ENCODE data around the gene CHMP4B.
A peak's percentile ranks its signal among the peaks of the same experiment; 100 is the strongest.

The CHMP4B gene

DNA sequence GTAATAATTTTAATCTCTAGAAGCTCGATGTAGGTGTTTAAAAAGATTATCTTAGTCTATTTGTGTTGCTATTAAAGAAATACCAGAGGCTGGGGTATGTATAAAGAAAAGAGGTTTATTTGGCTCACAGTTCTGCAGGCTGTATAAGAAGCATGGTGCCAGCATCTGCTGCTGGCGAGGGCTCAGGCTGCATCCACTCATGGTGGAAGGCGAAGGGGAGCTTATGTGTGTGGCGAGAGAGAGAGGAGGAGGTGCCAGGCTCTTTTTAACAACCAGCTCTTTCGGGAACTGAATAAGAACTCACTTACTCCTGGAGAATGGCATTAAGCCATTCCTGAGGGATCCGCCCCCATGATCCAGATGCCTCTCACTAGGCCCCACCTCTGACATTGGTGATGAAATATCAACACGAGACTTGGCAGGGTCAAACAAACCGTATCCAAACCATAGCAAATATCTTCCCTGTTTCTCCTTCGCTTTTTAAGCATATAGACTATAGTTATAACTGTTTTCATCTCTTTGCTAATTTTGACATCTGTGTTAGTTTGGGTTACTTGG, 24.5 kb downstream of the CHMP4B start:
- H3K9me3 ChIP-seq (ENCODE audit: control insufficient read depth, insufficient read depth, low read length), result no peaks in the 10 kb centered on the region
- H3K4me1 ChIP-seq (ENCODE audit: control insufficient read depth, insufficient read depth, low read length), result peaks cover 9% of the 10 kb centered on the region
- no peaks in the 10 kb centered on the region for H3K36me3 ChIP-seq (ENCODE audit: control insufficient read depth, insufficient read depth, low read length)
- no peak overlapping the region for H3K9ac ChIP-seq (ENCODE audit: low read depth, low read length)
- H3K4me3 ChIP-seq (ENCODE audit: low read depth, low read length), result no peak overlapping the region
- H3K27me3 ChIP-seq (ENCODE audit: control insufficient read depth, insufficient read depth, low read length), result no peaks in the 10 kb centered on the region

DNA sequence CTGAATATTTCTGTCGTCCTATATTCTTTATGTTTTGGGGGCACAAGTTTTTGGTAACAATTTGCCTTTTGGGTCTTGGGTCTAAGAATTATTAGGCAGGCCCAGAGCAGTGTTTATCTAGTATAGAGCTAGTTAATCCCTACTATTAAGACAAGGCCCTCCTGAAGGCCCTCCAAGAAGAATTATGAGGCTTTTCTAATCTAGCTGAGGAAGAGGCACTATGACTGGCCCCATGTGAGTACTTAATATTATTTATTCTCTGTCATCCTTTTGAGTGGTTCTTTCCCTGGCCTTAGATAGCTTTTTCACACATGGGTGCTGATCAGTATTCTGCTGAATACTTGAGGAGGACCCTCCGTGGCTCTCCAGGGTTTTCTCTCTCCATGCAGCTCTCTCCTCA, 25.1 kb downstream of the CHMP4B start:
- no peaks in the 10 kb centered on the region for H3K36me3 ChIP-seq (ENCODE audit: control insufficient read depth, insufficient read depth, low read length)
- peaks cover 9% of the 10 kb centered on the region for H3K4me1 ChIP-seq (ENCODE audit: control insufficient read depth, insufficient read depth, low read length)
- no peak overlapping the region for H3K4me3 ChIP-seq (ENCODE audit: low read depth, low read length)
- no peak overlapping the region for H3K9ac ChIP-seq (ENCODE audit: low read depth, low read length)
- H3K9me3 ChIP-seq (ENCODE audit: control insufficient read depth, insufficient read depth, low read length), result no peaks in the 10 kb centered on the region
- H3K27me3 ChIP-seq (ENCODE audit: control insufficient read depth, insufficient read depth, low read length), result no peaks in the 10 kb centered on the region

DNA sequence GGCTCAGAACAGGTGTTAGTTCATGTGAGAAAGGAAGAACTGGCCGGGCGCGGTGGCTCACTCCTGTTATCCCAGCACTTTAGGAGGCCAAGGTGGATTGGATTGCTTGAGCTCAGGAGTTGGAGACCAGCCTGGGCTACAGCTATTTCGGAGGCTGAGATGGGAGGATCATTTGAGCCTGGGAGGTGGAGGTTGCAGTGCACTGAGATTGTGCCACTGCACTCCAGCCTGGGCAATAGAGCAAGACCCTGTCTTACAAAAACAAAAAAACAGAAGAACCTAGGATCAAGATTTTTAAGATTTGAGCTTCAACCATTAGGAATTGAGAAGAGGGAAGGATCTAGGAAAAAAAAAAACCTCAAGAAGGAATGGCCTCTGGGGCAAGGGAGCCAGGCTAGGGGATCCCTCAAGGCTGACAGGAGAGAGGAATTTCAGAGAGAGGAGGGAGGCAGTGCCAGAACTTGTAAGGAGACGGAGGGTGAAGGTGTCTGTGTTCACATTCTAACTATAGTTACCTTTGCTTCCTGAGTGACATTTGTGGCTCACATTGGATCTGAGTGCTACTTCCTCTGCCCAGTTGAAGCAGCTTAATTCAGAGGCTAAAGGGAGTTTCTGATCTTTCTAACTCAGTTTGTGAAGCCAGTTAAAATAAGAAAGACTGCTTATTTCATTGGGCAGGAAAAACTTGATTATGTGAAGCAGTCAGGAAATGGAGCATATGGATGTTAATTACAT, 26.1 kb downstream of the CHMP4B start:
- no peaks in the 10 kb centered on the region for H3K9me3 ChIP-seq (ENCODE audit: control insufficient read depth, insufficient read depth, low read length)
- no peak overlapping the region for H3K9ac ChIP-seq (ENCODE audit: low read depth, low read length)
- no peak overlapping the region for H3K4me3 ChIP-seq (ENCODE audit: low read depth, low read length)
- peaks cover 3% of the 10 kb centered on the region for H3K4me1 ChIP-seq (ENCODE audit: control insufficient read depth, insufficient read depth, low read length)
- no peaks in the 10 kb centered on the region for H3K27me3 ChIP-seq (ENCODE audit: control insufficient read depth, insufficient read depth, low read length)
- H3K36me3 ChIP-seq (ENCODE audit: control insufficient read depth, insufficient read depth, low read length), result no peaks in the 10 kb centered on the region

DNA sequence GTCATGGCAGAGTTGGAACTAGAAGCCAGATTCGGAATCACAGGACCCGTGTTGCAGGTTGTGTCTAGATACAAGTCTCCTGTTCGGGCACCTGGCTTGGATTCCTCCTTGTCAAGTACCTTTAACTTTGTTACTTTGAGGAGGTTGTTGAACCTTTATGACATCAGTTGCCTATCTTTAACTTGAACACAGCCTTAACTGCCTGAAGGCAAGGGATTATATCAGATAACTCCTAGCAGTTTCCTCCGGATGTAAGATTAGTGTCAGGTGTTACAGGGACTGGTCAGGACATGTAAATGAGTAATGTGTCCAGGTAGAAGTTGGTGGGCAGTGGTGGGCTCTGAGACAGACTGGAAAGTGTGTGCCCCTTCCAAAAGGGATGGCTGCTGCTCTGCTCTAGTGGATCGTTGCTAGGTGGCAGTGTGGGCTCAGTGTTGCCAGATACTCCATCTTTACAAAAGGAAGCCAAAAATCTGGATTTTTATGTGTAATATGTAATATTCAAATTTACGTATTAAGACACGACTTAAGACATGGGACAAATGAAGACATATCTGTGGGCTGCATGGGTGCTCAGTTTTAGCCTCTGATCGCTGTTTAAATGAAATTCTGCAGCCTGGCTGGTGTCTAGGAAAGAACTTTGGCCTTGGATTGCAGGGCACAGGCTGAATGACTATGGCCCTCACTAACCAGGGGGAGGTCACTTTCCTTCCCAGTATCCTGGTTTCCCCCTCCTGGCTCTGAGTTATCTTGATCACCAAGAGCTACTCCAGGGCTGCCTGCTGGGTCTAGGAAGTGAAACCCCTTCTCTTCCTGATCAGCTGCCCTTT, 27.1 kb downstream of the CHMP4B start:
- Histone ChIP-seq H3K27me3 (ENCODE audit: control insufficient read depth, insufficient read depth, low read length) (no peaks in the 10 kb centered on the region), H3K4me1 (ENCODE audit: control insufficient read depth, insufficient read depth, low read length) (peaks cover 3% of the 10 kb centered on the region), H3K4me3 (ENCODE audit: low read depth, low read length) (no peak overlapping the region), H3K9ac (ENCODE audit: low read depth, low read length) (peak overlapping the region; percentile 41), H3K9me3 (ENCODE audit: control insufficient read depth, insufficient read depth, low read length) (no peaks in the 10 kb centered on the region), H3K36me3 (ENCODE audit: control insufficient read depth, insufficient read depth, low read length) (no peaks in the 10 kb centered on the region)

DNA sequence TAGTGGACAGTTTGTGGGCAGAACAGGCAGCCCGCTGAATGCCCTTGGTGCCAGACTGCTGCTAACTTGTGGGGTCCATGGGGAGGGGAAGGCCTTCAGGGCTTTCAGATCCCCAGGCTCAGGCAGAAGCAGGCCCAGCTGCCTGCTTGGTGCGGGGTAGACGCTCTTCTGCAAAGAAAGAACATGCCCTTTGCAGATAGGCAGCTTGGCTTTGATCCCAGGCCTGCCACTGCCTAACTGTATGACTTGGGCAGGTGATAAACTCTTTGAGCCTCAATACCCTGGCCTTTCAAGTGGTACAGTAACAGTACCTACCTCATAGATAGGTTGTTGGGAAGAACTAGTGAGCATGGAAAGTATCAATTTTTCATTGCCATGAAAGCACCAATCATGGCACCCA, 28.4 kb downstream of the CHMP4B start:
- Histone ChIP-seq H3K4me3 (ENCODE audit: low read depth, low read length) (no peak overlapping the region), H3K9me3 (ENCODE audit: control insufficient read depth, insufficient read depth, low read length) (no peaks in the 10 kb centered on the region), H3K9ac (ENCODE audit: low read depth, low read length) (no peak overlapping the region), H3K27me3 (ENCODE audit: control insufficient read depth, insufficient read depth, low read length) (no peaks in the 10 kb centered on the region), H3K36me3 (ENCODE audit: control insufficient read depth, insufficient read depth, low read length) (no peaks in the 10 kb centered on the region), H3K4me1 (ENCODE audit: control insufficient read depth, insufficient read depth, low read length) (peaks cover 3% of the 10 kb centered on the region)

DNA sequence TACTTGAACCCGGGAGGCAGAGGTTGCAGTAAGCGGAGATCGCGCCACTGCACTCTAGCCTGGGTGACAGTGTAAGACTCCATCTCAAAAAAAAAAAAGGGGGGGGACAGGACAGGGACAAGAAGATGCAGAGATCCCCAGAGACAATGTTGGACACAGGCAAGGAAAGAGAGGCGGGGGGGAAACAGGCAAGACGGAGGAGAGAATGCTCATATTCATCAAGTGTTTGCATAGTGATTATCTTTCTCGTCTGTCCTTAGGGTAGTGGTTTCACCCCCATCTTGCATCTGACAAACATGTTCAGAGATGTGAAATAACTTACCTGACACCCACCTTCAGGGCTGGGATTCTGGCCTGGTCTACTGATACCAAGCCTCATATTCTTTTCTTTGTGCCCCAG, 29.0 kb downstream of the CHMP4B start:
- no peaks in the 10 kb centered on the region for H3K36me3 ChIP-seq (ENCODE audit: control insufficient read depth, insufficient read depth, low read length)
- no peak overlapping the region for H3K4me3 ChIP-seq (ENCODE audit: low read depth, low read length)
- H3K9ac ChIP-seq (ENCODE audit: low read depth, low read length), result no peak overlapping the region
- H3K9me3 ChIP-seq (ENCODE audit: control insufficient read depth, insufficient read depth, low read length), result no peaks in the 10 kb centered on the region
- H3K4me1 ChIP-seq (ENCODE audit: control insufficient read depth, insufficient read depth, low read length), result peaks cover 3% of the 10 kb centered on the region
- H3K27me3 ChIP-seq (ENCODE audit: control insufficient read depth, insufficient read depth, low read length), result no peaks in the 10 kb centered on the region

DNA sequence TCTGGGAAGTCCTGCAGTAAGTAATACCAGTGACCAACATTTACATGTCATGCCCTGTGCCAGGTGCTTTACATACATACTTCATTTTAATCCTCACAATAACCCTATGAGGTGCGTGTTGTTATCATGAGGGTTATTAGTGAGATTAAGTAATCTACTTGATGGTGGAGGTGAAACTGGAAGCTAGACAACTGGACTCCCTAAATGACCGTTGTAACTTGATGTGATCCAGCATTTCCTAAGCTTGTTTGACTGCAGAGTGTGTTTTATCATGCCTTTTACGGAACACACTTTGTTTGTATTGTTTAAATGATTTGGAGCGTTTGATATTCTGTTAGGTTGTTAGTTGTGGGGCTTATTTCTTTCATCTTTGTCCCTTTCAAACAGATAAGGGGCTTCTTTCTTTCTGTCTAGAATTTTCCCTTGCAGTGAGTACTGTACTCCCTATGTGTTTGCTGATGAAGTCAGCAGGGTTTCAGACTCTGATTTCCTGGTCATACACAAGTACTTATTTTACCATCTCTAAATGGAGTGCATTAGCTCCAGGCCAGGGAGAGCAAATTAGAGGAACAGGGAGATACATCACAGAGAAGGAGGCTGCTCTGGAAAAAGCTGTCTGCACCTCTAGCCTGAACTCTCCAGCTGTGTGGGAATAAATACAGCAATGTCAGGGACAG, 29.7 kb downstream of the CHMP4B start:
- no peaks in the 10 kb centered on the region for H3K27me3 ChIP-seq (ENCODE audit: control insufficient read depth, insufficient read depth, low read length)
- no peak overlapping the region for H3K4me3 ChIP-seq (ENCODE audit: low read depth, low read length)
- H3K36me3 ChIP-seq (ENCODE audit: control insufficient read depth, insufficient read depth, low read length), result no peaks in the 10 kb centered on the region
- no peak overlapping the region for H3K9ac ChIP-seq (ENCODE audit: low read depth, low read length)
- H3K4me1 ChIP-seq (ENCODE audit: control insufficient read depth, insufficient read depth, low read length), result peaks cover 4% of the 10 kb centered on the region
- no peaks in the 10 kb centered on the region for H3K9me3 ChIP-seq (ENCODE audit: control insufficient read depth, insufficient read depth, low read length)

DNA sequence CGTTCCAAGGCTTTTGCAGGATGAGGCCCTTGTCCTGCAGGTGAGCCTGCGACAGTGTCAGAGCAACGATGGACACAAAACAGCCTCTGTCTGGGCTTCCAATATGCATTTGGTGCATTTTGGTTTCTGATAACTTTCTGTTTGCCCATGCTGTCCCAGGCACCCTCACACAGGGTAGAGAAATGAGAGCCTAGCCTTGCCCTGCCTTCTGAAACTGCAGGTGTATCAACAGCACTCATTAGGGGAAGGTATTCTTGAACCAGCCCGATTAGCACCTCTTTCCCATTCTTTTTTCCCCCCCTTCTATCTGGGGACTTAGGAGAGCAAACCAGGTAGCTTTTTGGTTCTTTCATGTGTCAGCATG, 30.3 kb downstream of the CHMP4B start:
- H3K27me3 ChIP-seq (ENCODE audit: control insufficient read depth, insufficient read depth, low read length), result no peaks in the 10 kb centered on the region
- no peaks in the 10 kb centered on the region for H3K9me3 ChIP-seq (ENCODE audit: control insufficient read depth, insufficient read depth, low read length)
- H3K4me1 ChIP-seq (ENCODE audit: control insufficient read depth, insufficient read depth, low read length), result peaks cover 9% of the 10 kb centered on the region
- H3K4me3 ChIP-seq (ENCODE audit: low read depth, low read length), result no peak overlapping the region
- H3K36me3 ChIP-seq (ENCODE audit: control insufficient read depth, insufficient read depth, low read length), result no peaks in the 10 kb centered on the region
- no peak overlapping the region for H3K9ac ChIP-seq (ENCODE audit: low read depth, low read length)

DNA sequence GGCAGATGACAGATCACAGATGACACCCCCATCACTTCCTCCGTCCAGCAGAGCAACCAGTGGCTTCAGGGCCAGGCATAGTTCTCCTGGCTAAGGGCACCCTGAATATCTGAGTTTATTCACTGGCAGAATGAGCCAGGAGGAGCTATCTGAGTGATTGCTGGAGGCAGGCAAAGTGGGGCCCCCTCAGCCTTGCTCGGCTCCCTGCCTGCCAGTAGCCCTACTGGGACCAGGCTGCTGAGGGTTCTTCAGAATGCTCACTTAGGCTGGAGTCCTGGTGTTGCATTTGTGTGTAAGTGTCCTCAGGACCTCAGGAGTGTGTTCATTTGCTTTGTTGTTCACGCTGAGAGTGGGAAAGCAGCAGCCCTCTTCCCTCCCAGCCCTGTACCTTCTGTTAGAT, 31.2 kb downstream of the CHMP4B start:
- Histone ChIP-seq H3K4me1 (ENCODE audit: control insufficient read depth, insufficient read depth, low read length) (peaks cover 14% of the 10 kb centered on the region), H3K4me3 (ENCODE audit: low read depth, low read length) (no peak overlapping the region), H3K9ac (ENCODE audit: low read depth, low read length) (no peak overlapping the region)

DNA sequence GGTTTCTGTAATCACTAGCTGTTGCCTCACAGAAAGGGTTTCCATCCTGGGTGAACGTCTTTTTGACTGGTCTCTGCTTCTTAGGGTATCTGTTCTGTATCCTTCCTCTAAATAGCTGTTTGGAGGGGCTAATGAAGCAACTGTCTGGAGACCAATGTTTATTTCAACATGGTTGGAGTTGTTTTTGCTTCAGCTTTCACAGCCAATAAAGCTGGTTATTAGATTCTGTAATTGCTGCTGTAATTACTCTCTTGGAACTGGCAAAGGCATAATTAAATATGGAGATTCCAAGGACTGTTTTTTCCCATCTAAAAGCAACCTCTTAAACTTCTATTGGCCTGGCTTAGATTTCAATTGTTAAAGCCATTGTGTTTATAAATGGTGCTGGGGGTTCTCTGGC, 31.9 kb downstream of the CHMP4B start:
- Histone ChIP-seq H3K27me3 (ENCODE audit: control insufficient read depth, insufficient read depth, low read length) (no peaks in the 10 kb centered on the region), H3K4me1 (ENCODE audit: control insufficient read depth, insufficient read depth, low read length) (peaks cover 17% of the 10 kb centered on the region)

More for the DNA sequence above, 31.2 kb downstream of the CHMP4B start:
- Histone ChIP-seq H3K36me3 (ENCODE audit: control insufficient read depth, insufficient read depth, low read length) (no peaks in the 10 kb centered on the region), H3K27me3 (ENCODE audit: control insufficient read depth, insufficient read depth, low read length) (no peaks in the 10 kb centered on the region), H3K9me3 (ENCODE audit: control insufficient read depth, insufficient read depth, low read length) (no peaks in the 10 kb centered on the region)

DNA sequence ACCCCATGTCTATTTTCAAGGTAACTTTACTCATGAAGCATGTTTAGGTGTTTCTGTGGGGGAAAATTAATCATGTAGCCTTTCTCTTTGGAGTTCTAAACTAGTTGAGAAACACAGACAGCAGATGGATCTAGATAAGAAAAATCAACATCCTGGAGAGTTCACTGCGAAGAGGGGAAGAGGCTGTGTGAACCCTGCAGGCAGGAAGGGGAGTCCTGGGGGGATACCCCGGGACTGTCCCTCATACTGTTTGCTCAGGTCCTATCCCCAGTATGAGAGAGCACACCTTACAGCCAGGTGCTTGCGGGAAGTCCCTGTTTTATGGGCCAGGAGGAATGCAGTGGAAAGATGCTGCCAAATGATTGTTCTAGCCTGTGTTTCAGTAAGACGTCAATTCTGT, 32.7 kb downstream of the CHMP4B start:
- Histone ChIP-seq H3K27me3 (ENCODE audit: control insufficient read depth, insufficient read depth, low read length) (no peaks in the 10 kb centered on the region), H3K4me1 (ENCODE audit: control insufficient read depth, insufficient read depth, low read length) (peaks cover 17% of the 10 kb centered on the region), H3K36me3 (ENCODE audit: control insufficient read depth, insufficient read depth, low read length) (no peaks in the 10 kb centered on the region)

More for the DNA sequence above, 31.9 kb downstream of the CHMP4B start:
- H3K9me3 ChIP-seq (ENCODE audit: control insufficient read depth, insufficient read depth, low read length), result no peaks in the 10 kb centered on the region
- H3K36me3 ChIP-seq (ENCODE audit: control insufficient read depth, insufficient read depth, low read length), result no peaks in the 10 kb centered on the region
- H3K9ac ChIP-seq (ENCODE audit: low read depth, low read length), result no peak overlapping the region
- H3K4me3 ChIP-seq (ENCODE audit: low read depth, low read length), result no peak overlapping the region

More for the DNA sequence above, 32.7 kb downstream of the CHMP4B start:
- H3K9ac ChIP-seq (ENCODE audit: low read depth, low read length), result no peak overlapping the region
- H3K9me3 ChIP-seq (ENCODE audit: control insufficient read depth, insufficient read depth, low read length), result no peaks in the 10 kb centered on the region
- H3K4me3 ChIP-seq (ENCODE audit: low read depth, low read length), result no peak overlapping the region

Measured in iPS-15b (cell line).